ENCODE results near the gene MKLN1. TPM values are rescaled to one million over a fixed set of nuclear protein-coding genes. Genes with fewer than 3 reads are reported as not detected.

Gene MKLN1
- total RNA-seq, 1 experiment from 2014 or later = 30.0 TPM

GRCh38 chr7:131518626-131519025, 190.9 kb downstream of the MKLN1 start:
- no peak for DNase-seq (ENCODE audit: low read depth)

GRCh38 chr7:131521651-131522163, 194.0 kb downstream of the MKLN1 start:
- no peak for DNase-seq (ENCODE audit: low read depth)

GRCh38 chr7:131522325-131522930, 194.8 kb downstream of the MKLN1 start:
- DNase-seq (ENCODE audit: low read depth) = no peak

- DNase-seq (ENCODE audit: low read depth) = no peak
Measured at GRCh38 chr7:131524115-131524514, 196.4 kb downstream of the MKLN1 start.

- no peak for DNase-seq (ENCODE audit: low read depth)
Measured at GRCh38 chr7:131524703-131525102, 197.0 kb downstream of the MKLN1 start.

GRCh38 chr7:131525820-131526219, 198.1 kb downstream of the MKLN1 start:
- DNase-seq (ENCODE audit: low read depth) = peak; percentile 37

- DNase-seq (ENCODE audit: low read depth) = no peak
Measured at GRCh38 chr7:131527456-131527855, 199.8 kb downstream of the MKLN1 start.

- no peak for DNase-seq (ENCODE audit: low read depth)
Measured at GRCh38 chr7:131529179-131529578, 201.5 kb downstream of the MKLN1 start.

GRCh38 chr7:131529617-131530016, 201.9 kb downstream of the MKLN1 start:
- DNase-seq (ENCODE audit: low read depth) = no peak

GRCh38 chr7:131530137-131530536, 202.5 kb downstream of the MKLN1 start:
- DNase-seq (ENCODE audit: low read depth) = no peak

GRCh38 chr7:131532570-131533091, 205.0 kb downstream of the MKLN1 start:
- no peak for DNase-seq (ENCODE audit: low read depth)

GRCh38 chr7:131533151-131533559, 205.5 kb downstream of the MKLN1 start:
- DNase-seq (ENCODE audit: low read depth) = no peak

GRCh38 chr7:131533566-131534561, 206.2 kb downstream of the MKLN1 start:
- no peak for DNase-seq (ENCODE audit: low read depth)

GRCh38 chr7:131536361-131536849, 208.7 kb downstream of the MKLN1 start:
- DNase-seq (ENCODE audit: low read depth) = no peak

- DNase-seq (ENCODE audit: low read depth) = no peak
Measured at GRCh38 chr7:131537571-131537978, 209.9 kb downstream of the MKLN1 start.

GRCh38 chr7:131538071-131538812, 210.6 kb downstream of the MKLN1 start:
- peak; percentile 79 for DNase-seq (ENCODE audit: low read depth)

GRCh38 chr7:131538813-131539179, 211.1 kb downstream of the MKLN1 start:
- DNase-seq (ENCODE audit: low read depth) = no peak

- DNase-seq (ENCODE audit: low read depth) = no peak
Measured at GRCh38 chr7:131540491-131541162, 213.0 kb downstream of the MKLN1 start.

- no peak for DNase-seq (ENCODE audit: low read depth)
Measured at GRCh38 chr7:131543298-131543697, 215.6 kb downstream of the MKLN1 start.

GRCh38 chr7:131544021-131544420, 216.3 kb downstream of the MKLN1 start:
- DNase-seq (ENCODE audit: low read depth) = no peak
